ENCODE measurements around the gene JAKMIP3. TPM values are rescaled to one million over a fixed set of nuclear protein-coding genes. Genes with fewer than 3 reads are reported as not detected.

Gene JAKMIP3
- total RNA-seq, 1 experiment from 2014 or later: 5.6 TPM

- no TSS peak for BruUV-seq (replicated peaks)
Observed at GRCh38 chr10:132075909-132076577, 10.3 kb downstream of the JAKMIP3 start.

GRCh38 chr10:132076578-132077081, 10.9 kb downstream of the JAKMIP3 start:
- no peaks in the 10 kb centered on the region for H3F3A ChIP-seq (ENCODE audit: insufficient read depth, low read depth)
- H3K27ac ChIP-seq: no peak overlapping the region
- no peak overlapping the region for H3K4me2 ChIP-seq
- H3K9me2 ChIP-seq (ENCODE audit: insufficient read depth): no peaks in the 10 kb centered on the region
- ChIA-PET POLR2A (ENCODE audit: unreplicated experiment) (no interaction called here), CTCF (no interaction called here)
- TF ChIP-seq EZH2 (IDR thresholded peaks at IDR 0.05; ENCODE audit: low read depth) (no peak), CTCF (conservative IDR thresholded peaks at IDR 0.05) (no peak)
- no peaks in the 10 kb centered on the region for H4K20me1 ChIP-seq (ENCODE audit: insufficient read depth)
- DNase-seq: no peak
- H3K79me2 ChIP-seq (ENCODE audit: low read depth): no peaks in the 10 kb centered on the region
- H2AFZ ChIP-seq: no peak overlapping the region
- no peak overlapping the region for H3K4me3 ChIP-seq
- intact Hi-C loops (cut with micrococcal nuclease; ENCODE audit: unreplicated experiment): no loop called here
- no peaks in the 10 kb centered on the region for H3K27me3 ChIP-seq (ENCODE audit: insufficient read depth, low read depth)
- H3K36me3 ChIP-seq (ENCODE audit: low read depth): no peaks in the 10 kb centered on the region
- no peaks in the 10 kb centered on the region for H3K9me3 ChIP-seq (ENCODE audit: insufficient read depth, low read depth)
- H3K4me1 ChIP-seq (replicated peaks; ENCODE audit: insufficient read depth): no peaks in the 10 kb centered on the region
- BruUV-seq (replicated peaks): no TSS peak

More at GRCh38 chr10:132075909-132076577, 10.3 kb downstream of the JAKMIP3 start:
- Histone ChIP-seq H3K4me1 (replicated peaks; ENCODE audit: insufficient read depth) (no peaks in the 10 kb centered on the region), H3K4me3 (no peak overlapping the region), H3F3A (ENCODE audit: insufficient read depth, low read depth) (no peaks in the 10 kb centered on the region), H3K9me2 (ENCODE audit: insufficient read depth) (no peaks in the 10 kb centered on the region), H3K27ac (no peak overlapping the region), H3K4me2 (no peak overlapping the region), H3K79me2 (ENCODE audit: low read depth) (no peaks in the 10 kb centered on the region), H3K9me3 (ENCODE audit: insufficient read depth, low read depth) (no peaks in the 10 kb centered on the region), H4K20me1 (ENCODE audit: insufficient read depth) (no peaks in the 10 kb centered on the region), H3K36me3 (ENCODE audit: low read depth) (no peaks in the 10 kb centered on the region), H3K27me3 (ENCODE audit: insufficient read depth, low read depth) (no peaks in the 10 kb centered on the region), H2AFZ (no peak overlapping the region)
- DNase-seq: no peak
- no peak for TF ChIP-seq EZH2 (IDR thresholded peaks at IDR 0.05; ENCODE audit: low read depth)
- no peak for TF ChIP-seq CTCF (conservative IDR thresholded peaks at IDR 0.05)
- ChIA-PET POLR2A (ENCODE audit: unreplicated experiment) (no interaction called here), CTCF (no interaction called here)
- intact Hi-C loops (cut with micrococcal nuclease; ENCODE audit: unreplicated experiment): no loop called here

GRCh38 chr10:132077091-132077490, 11.3 kb downstream of the JAKMIP3 start:
- intact Hi-C loops (cut with micrococcal nuclease; ENCODE audit: unreplicated experiment): no loop called here
- ChIA-PET CTCF (no interaction called here), POLR2A (ENCODE audit: unreplicated experiment) (no interaction called here)
- H3K4me1 ChIP-seq (replicated peaks; ENCODE audit: insufficient read depth): no peaks in the 10 kb centered on the region
- no peak overlapping the region for H3K4me3 ChIP-seq
- no peaks in the 10 kb centered on the region for H3K9me2 ChIP-seq (ENCODE audit: insufficient read depth)
- no peak overlapping the region for H3K4me2 ChIP-seq
- H4K20me1 ChIP-seq (ENCODE audit: insufficient read depth): no peaks in the 10 kb centered on the region
- no peaks in the 10 kb centered on the region for H3F3A ChIP-seq (ENCODE audit: insufficient read depth, low read depth)
- no peaks in the 10 kb centered on the region for H3K27me3 ChIP-seq (ENCODE audit: insufficient read depth, low read depth)
- BruUV-seq (replicated peaks): no TSS peak
- TF ChIP-seq CTCF (conservative IDR thresholded peaks at IDR 0.05): no peak
- no peak for TF ChIP-seq EZH2 (IDR thresholded peaks at IDR 0.05; ENCODE audit: low read depth)
- H2AFZ ChIP-seq: no peak overlapping the region
- H3K36me3 ChIP-seq (ENCODE audit: low read depth): no peaks in the 10 kb centered on the region
- no peaks in the 10 kb centered on the region for H3K9me3 ChIP-seq (ENCODE audit: insufficient read depth, low read depth)
- DNase-seq: no peak
- no peaks in the 10 kb centered on the region for H3K79me2 ChIP-seq (ENCODE audit: low read depth)
- no peak overlapping the region for H3K27ac ChIP-seq
